IMR-90 (cell line): ENCODE results near the gene PLSCR5.

Experiments
- BHLHE40 ChIP-seq: fragments of 150-350 bp; IDR thresholded peaks from 2 replicates; pipeline ENCODE4 v1.6.1; 2016; ENCODE audit warnings: mild to moderate bottlenecking, low read depth, low read length
- CEBPB ChIP-seq: IDR thresholded peaks from 2 replicates; pipeline ENCODE4 v1.6.1; 2012; ENCODE audit warnings: low read depth, low read length, improper control_type of control experiment
- MAZ ChIP-seq: IDR thresholded peaks from 2 replicates; pipeline ENCODE4 v1.6.1; 2012; ENCODE audit warnings: low read depth, mild to moderate bottlenecking, low read length, improper control_type of control experiment, moderate library complexity, borderline replicate concordance
- MXI1 ChIP-seq: IDR thresholded peaks from 2 replicates; pipeline ENCODE4 v1.6.1; 2012; ENCODE audit warnings: low read depth, mild to moderate bottlenecking, low read length, moderate library complexity, borderline replicate concordance
- NFE2L2 ChIP-seq: fragments of 150-350 bp; IDR thresholded peaks from 2 replicates; pipeline ENCODE4 v1.6.1; 2016; ENCODE audit warnings: low read depth, mild to moderate bottlenecking, low read length
- POLR2A ChIP-seq: IDR thresholded peaks from 2 replicates; pipeline ENCODE4 v1.6.1; 2012; ENCODE audit warnings: mild to moderate bottlenecking, low read depth, low read length
- RCOR1 ChIP-seq: IDR thresholded peaks from 2 replicates; pipeline ENCODE4 v1.6.1; 2012; ENCODE audit warnings: mild to moderate bottlenecking, low read length, improper control_type of control experiment; ENCODE audit not compliant: insufficient replicate concordance
- RFX5 ChIP-seq: IDR thresholded peaks from 2 replicates; pipeline ENCODE4 v1.8.0; 2012; ENCODE audit warnings: low read depth, mild to moderate bottlenecking, low read length, moderate library complexity
- USF2 ChIP-seq: fragments of 150-350 bp; IDR thresholded peaks from 2 replicates; pipeline ENCODE4 v1.6.1; 2017; ENCODE audit warnings: mild to moderate bottlenecking, antibody characterized with exemption, low read length, low read depth
- TF ChIP-seq, protein P1 (sequence below): conservative IDR thresholded peaks from 2 replicates; pipeline ENCODE4 v1.5.1; 2012; ENCODE audit warnings: mild to moderate bottlenecking, low read depth, low read length, improper control_type of control experiment
- TF ChIP-seq, protein P2 (sequence below): fragments of 150-350 bp; IDR thresholded peaks from 2 replicates; pipeline ENCODE4 v1.6.1; 2016; ENCODE audit warnings: low read depth, mild to moderate bottlenecking, low read length, moderate library complexity, borderline replicate concordance

GRCh38 chr3:146569314-146569713 is 35.8 kb downstream of the PLSCR5 start:
- TF ChIP-seq, protein P1, sequence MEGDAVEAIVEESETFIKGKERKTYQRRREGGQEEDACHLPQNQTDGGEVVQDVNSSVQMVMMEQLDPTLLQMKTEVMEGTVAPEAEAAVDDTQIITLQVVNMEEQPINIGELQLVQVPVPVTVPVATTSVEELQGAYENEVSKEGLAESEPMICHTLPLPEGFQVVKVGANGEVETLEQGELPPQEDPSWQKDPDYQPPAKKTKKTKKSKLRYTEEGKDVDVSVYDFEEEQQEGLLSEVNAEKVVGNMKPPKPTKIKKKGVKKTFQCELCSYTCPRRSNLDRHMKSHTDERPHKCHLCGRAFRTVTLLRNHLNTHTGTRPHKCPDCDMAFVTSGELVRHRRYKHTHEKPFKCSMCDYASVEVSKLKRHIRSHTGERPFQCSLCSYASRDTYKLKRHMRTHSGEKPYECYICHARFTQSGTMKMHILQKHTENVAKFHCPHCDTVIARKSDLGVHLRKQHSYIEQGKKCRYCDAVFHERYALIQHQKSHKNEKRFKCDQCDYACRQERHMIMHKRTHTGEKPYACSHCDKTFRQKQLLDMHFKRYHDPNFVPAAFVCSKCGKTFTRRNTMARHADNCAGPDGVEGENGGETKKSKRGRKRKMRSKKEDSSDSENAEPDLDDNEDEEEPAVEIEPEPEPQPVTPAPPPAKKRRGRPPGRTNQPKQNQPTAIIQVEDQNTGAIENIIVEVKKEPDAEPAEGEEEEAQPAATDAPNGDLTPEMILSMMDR = no peak
- TF ChIP-seq POLR2A (no peak), RCOR1 (no peak), BHLHE40 (no peak), NFE2L2 (no peak), CEBPB (no peak), MAZ (no peak), RFX5 (no peak), USF2 (no peak), MXI1 (no peak)
- TF ChIP-seq, protein P2, sequence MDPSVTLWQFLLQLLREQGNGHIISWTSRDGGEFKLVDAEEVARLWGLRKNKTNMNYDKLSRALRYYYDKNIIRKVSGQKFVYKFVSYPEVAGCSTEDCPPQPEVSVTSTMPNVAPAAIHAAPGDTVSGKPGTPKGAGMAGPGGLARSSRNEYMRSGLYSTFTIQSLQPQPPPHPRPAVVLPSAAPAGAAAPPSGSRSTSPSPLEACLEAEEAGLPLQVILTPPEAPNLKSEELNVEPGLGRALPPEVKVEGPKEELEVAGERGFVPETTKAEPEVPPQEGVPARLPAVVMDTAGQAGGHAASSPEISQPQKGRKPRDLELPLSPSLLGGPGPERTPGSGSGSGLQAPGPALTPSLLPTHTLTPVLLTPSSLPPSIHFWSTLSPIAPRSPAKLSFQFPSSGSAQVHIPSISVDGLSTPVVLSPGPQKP = no peak
